NCI-H2107 treated with DMSO at 0.1 percent for 48 hours (cell line): ENCODE measurements around the gene TCIRG1.
"Not testable (repeated sequence)": the region's sequence is repeated elsewhere in the genome, so short reads cannot be mapped to it uniquely, and the experiment has no call there.

Experiments
- DNase-seq: peaks from one replicate; lab custom pipeline; 2025; ENCODE audit not compliant: unreplicated experiment; lab: John Stamatoyannopoulos, UW

Gene TCIRG1

GRCh38 chr11:68038718-68039525 lies at the start of gene TCIRG1:
Gene TCIRG1 (plus strand): TSS chr11:68039025. CDS start chr11:68041272, 2,247 bp downstream.
- DNase-seq = no peak

GRCh38 chr11:67990546-67991346 lies 48.1 kb upstream of the TCIRG1 start:
- not testable (repeated sequence) for DNase-seq

GRCh38 chr11:67991347-67992121 lies 47.3 kb upstream of the TCIRG1 start:
- DNase-seq = not testable (repeated sequence)

- DNase-seq = not testable (repeated sequence)
These were observed 45.0 kb upstream of the TCIRG1 start for GRCh38 chr11:67993821-67994220.

GRCh38 chr11:67994387-67994786 lies 44.4 kb upstream of the TCIRG1 start:
- DNase-seq = not testable (repeated sequence)

GRCh38 chr11:67995129-67995528 lies 43.7 kb upstream of the TCIRG1 start:
- not testable (repeated sequence) for DNase-seq

- not testable (repeated sequence) for DNase-seq
These were observed 43.2 kb upstream of the TCIRG1 start for GRCh38 chr11:67995579-67995978.

GRCh38 chr11:67996051-67996450 lies 42.8 kb upstream of the TCIRG1 start:
- DNase-seq = no peak

GRCh38 chr11:67996622-67997474 lies 42.0 kb upstream of the TCIRG1 start:
- no peak for DNase-seq

GRCh38 chr11:67997475-67997921 lies 41.3 kb upstream of the TCIRG1 start:
- no peak for DNase-seq

GRCh38 chr11:67998150-67999045 lies 40.4 kb upstream of the TCIRG1 start:
- no peak for DNase-seq

- no peak for DNase-seq
These were observed 39.6 kb upstream of the TCIRG1 start for GRCh38 chr11:67999201-67999629.

GRCh38 chr11:67999704-68000103 lies 39.1 kb upstream of the TCIRG1 start:
- DNase-seq = no peak

- DNase-seq = no peak
These were observed 36.3 kb upstream of the TCIRG1 start for GRCh38 chr11:68002575-68002937.

GRCh38 chr11:68002938-68003845 lies 35.6 kb upstream of the TCIRG1 start:
- DNase-seq = no peak

- no peak for DNase-seq
These were observed 34.8 kb upstream of the TCIRG1 start, which contains the start of gene UNC93B1 for GRCh38 chr11:68003846-68004550. Gene UNC93B1 (minus strand): TSS chr11:68004097. CDS start chr11:68004043, 54 bp downstream.

- DNase-seq = no peak
These were observed 34.1 kb upstream of the TCIRG1 start for GRCh38 chr11:68004551-68005335.
